Stomach (tissue), 9 donors: ENCODE measurements around the gene DUSP8. TPM values are rescaled to one million over a fixed set of nuclear protein-coding genes. Genes with fewer than 3 reads are reported as not detected.

Source experiments
- DNase-seq, 2 donors: peaks; one replicate each; pipeline versions ENCODE4 v3.0.0 to v3.0.0-alpha.2; 2013 to 2019
- H3K27ac ChIP-seq, 5 donors: fragments of 200-600 bp in 4 of 5; sonication (generic) in 4 of 5; one replicate each; pipeline ENCODE4 v1.5.1; 2013 to 2019; ENCODE audit warnings: mild to moderate bottlenecking in 1 of 5, moderate library complexity in 1 of 5
- H3K27me3 ChIP-seq, 3 donors: fragments of 200-600 bp; sonication (generic); one replicate each; pipeline ENCODE4 v1.5.1; 2017 to 2019; ENCODE audit warnings: mixed run types in 1 of 3
- H3K36me3 ChIP-seq, 4 donors: fragments of 200-600 bp; sonication (generic); 1 replicate in 3 of 4; 2 replicates in 1 of 4; pipeline ENCODE4 v1.5.1; 2016 to 2019
- H3K4me1 ChIP-seq, 4 donors: fragments of 200-600 bp; sonication (generic); one replicate each; pipeline ENCODE4 v1.5.1; 2016 to 2019
- H3K4me3 ChIP-seq, 4 donors: fragments of 200-600 bp; sonication (generic) in 3 of 4; one replicate each; pipeline ENCODE4 v1.5.1; 2016 to 2019; ENCODE audit warnings: mild to moderate bottlenecking in 1 of 4
- H3K9me3 ChIP-seq, 4 donors: fragments of 200-600 bp; sonication (generic); one replicate each; pipeline ENCODE4 v1.5.1; 2016 to 2019
- EP300 ChIP-seq: sonication (generic); formaldehyde crosslinking; IDR thresholded peaks from one replicate; pipeline ENCODE4 v1.6.1; 2017; ENCODE audit warnings: antibody characterized with exemption
- POLR2A ChIP-seq, 4 donors: fragments of 450-650 bp; IDR thresholded peaks; one replicate each; pipeline ENCODE4 v1.6.1; 2016; ENCODE audit warnings: antibody characterized with exemption in 4 of 4, control low read depth in 2 of 4, mild to moderate bottlenecking in 1 of 4, moderate library complexity in 1 of 4
- POLR2AphosphoS5 ChIP-seq, 3 donors: sonication (generic); formaldehyde crosslinking; IDR thresholded peaks; one replicate each; pipeline ENCODE4 v1.6.1; 2016; ENCODE audit warnings: antibody characterized with exemption in 3 of 3
- WGBS, 5 donors: extraction: QIAGEN DNeasy Blood & Tissue Kit in 3 of 5; methylation state at CpG; one replicate each; pipeline versions ENCODE4 v1.1.5 to v1.1.7; 2013 to 2018; 5-methylcytosine and 5-hydroxymethylcytosine counted together
- intact Hi-C: fragments of 100-400 bp; cut with DNase I; formaldehyde crosslinking; loops from one replicate; pipeline ENCODE4 v1.15.1; 2023; ENCODE audit warnings: low total_unique reads
- polyA plus RNA-seq, 3 donors: library from polyadenylated mRNA; stranded (reverse); fragments of 200-250 nt; gene quantifications; one replicate each; pipeline ENCODE4 v1.2.3, GENCODE V29; 2013
- total RNA-seq, 5 donors: library from RNA; depleted of rRNA; stranded (reverse); fragments of >200 nt; gene quantifications; one replicate each; pipeline versions ENCODE4 v1.1.0 to v1.2.3, GENCODE V29; 2014 to 2016
- TF ChIP-seq, protein P1 (sequence below), 7 experiments: fragments of 450-650 bp in 4 of 7; fragments of 200-600 bp in 3 of 7; sonication (generic) in 3 of 7; IDR thresholded peaks; one replicate each; pipeline ENCODE4 v1.5.1; 2016 to 2019; ENCODE audit warnings: antibody characterized with exemption in 7 of 7, control low read depth in 2 of 7, mild to moderate bottlenecking in 1 of 7
- donor health status: healthy with polysubstance abuse.
- donor health status: Bipolar disorder and iron deficiency.
- donor health status: healthy.

Gene DUSP8
- total and polyA plus RNA-seq, 8 donors = 0.58 to 31.6 (median 2.6) TPM

DNA sequence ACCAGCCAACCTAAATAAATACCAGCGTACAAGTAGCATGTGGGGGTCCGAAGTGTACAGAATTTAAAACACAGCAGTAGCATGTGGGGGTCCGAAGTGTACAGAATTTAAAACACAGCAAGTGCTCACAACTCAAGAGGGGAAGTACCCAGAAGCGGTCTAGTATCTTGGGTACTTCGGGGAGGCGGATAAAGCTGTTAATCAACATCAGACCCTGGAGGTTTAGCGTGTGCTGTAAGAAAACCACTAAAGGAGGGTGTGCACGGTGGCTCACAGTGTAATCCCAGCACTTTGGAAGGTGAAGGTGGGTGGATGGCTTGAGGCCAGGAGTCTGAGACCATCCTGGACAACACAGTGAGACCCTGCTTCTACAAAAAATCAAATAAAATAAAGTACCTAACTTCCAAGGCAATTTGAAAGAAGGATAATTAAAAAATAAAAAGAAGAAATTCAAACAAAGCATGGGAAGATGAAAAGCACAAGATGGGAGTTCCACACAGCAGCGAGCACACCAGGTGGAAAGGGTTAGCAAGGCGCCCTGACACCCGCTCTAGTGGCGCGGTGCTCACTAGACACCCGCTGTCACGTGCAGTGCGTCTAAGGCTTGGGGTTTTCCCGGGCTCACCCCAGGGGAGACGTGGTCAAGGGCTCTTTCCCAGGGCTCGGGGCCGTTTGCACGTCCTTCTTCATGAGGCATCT, 50.5 kb downstream of the DUSP8 start:
- Histone ChIP-seq H3K36me3 (no peaks in the 10 kb centered on the region), H3K4me1 (peaks cover 5 to 47% (median 21%) of the 10 kb centered on the region in 4 donors), H3K4me3 (no peak overlapping the region), H3K27ac (no peak overlapping the region), H3K9me3 (no peaks in the 10 kb centered on the region), H3K27me3 (no peaks in the 10 kb centered on the region)
- TF ChIP-seq POLR2A (IDR thresholded peaks at IDR 0.05) (no peak), EP300 (no peak), POLR2AphosphoS5 (IDR thresholded peaks at IDR 0.05) (no peak)
- DNase-seq = no peak
- 85 to 90% (median 89%) methylated on average over 21 of the region's 21 CpGs for WGBS, 5 donors
- intact Hi-C loops = no loop called here

DNA sequence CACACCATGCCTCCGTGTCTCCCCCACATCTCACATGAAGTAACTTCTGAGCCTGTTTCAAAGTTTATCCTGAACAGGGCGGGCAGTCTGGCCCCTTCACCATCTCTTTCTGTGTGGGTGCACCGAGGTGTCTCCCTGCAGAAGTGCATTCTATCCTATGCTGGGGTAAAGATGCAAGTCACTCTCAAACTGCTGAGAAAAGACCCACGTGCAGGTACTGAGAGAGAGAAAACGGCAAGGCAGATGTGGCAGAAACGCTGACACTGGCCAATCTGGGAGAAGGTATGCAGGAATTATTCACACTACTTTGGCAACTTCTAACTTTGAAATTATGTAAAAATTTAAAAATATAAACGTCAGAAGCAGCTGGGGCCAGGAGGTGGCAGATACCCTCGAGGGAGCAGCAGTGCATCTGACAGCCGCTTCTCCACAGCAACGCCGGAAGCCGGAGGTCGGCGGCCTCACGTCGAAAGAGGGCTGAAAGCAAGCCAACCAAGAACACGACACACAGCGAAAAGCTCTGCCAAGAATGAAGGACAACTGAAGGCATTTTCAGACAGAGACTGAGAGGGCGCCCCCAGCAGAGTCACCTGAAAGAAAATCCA, 51.3 kb downstream of the DUSP8 start:
- Histone ChIP-seq H3K4me1 (peaks cover 8 to 50% (median 28%) of the 10 kb centered on the region in 4 donors), H3K4me3 (no peak overlapping the region), H3K36me3 (no peaks in the 10 kb centered on the region), H3K9me3 (no peaks in the 10 kb centered on the region), H3K27me3 (no peaks in the 10 kb centered on the region), H3K27ac (no peak overlapping the region)
- WGBS, 5 donors = 59 to 72% (median 67%) methylated on average over 19 of the region's 19 CpGs
- TF ChIP-seq POLR2AphosphoS5 (IDR thresholded peaks at IDR 0.05) = no peak
- TF ChIP-seq POLR2A (IDR thresholded peaks at IDR 0.05) = no peak
- no peak for TF ChIP-seq EP300
- TF ChIP-seq, protein P1, sequence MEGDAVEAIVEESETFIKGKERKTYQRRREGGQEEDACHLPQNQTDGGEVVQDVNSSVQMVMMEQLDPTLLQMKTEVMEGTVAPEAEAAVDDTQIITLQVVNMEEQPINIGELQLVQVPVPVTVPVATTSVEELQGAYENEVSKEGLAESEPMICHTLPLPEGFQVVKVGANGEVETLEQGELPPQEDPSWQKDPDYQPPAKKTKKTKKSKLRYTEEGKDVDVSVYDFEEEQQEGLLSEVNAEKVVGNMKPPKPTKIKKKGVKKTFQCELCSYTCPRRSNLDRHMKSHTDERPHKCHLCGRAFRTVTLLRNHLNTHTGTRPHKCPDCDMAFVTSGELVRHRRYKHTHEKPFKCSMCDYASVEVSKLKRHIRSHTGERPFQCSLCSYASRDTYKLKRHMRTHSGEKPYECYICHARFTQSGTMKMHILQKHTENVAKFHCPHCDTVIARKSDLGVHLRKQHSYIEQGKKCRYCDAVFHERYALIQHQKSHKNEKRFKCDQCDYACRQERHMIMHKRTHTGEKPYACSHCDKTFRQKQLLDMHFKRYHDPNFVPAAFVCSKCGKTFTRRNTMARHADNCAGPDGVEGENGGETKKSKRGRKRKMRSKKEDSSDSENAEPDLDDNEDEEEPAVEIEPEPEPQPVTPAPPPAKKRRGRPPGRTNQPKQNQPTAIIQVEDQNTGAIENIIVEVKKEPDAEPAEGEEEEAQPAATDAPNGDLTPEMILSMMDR (IDR thresholded peaks at IDR 0.05) = no peak
- intact Hi-C loops = no loop called here
- no peak for DNase-seq

DNA sequence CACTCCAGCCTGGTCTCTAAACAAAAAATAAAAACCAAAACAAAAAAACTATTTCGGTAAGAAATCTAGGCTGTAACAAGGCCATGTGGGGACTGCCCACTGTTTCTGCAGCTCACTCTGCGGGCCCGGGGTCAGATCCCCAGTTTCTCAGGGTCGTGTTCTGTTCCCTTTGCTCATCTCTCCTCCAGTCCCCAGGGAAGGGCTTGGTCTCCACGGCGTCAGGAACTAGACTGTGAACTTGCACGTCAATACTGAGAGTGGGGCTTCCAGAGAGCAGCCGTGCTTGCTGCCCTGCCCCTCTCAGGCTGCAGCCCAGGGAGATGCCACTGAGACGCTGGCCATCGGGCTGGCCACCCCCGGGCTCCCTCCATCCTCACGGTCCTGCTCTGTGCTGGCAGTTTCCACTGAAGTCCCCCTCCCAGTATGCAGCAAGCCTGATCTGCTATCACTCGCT, 51.8 kb downstream of the DUSP8 start:
- 80 to 86% (median 84%) methylated on average over 13 of the region's 13 CpGs for WGBS, 5 donors
- no peaks in the 10 kb centered on the region for H3K9me3 ChIP-seq
- intact Hi-C loops = no loop called here
- no peak overlapping the region for H3K27ac ChIP-seq
- DNase-seq = no peak
- H3K36me3 ChIP-seq = no peaks in the 10 kb centered on the region
- H3K4me1 ChIP-seq = peaks cover 13 to 55% (median 34%) of the 10 kb centered on the region in 4 donors
- TF ChIP-seq POLR2AphosphoS5 (IDR thresholded peaks at IDR 0.05) = no peak
- TF ChIP-seq, protein P1 (IDR thresholded peaks at IDR 0.05) = no peak
- TF ChIP-seq EP300 = no peak
- TF ChIP-seq POLR2A (IDR thresholded peaks at IDR 0.05) = no peak
- H3K4me3 ChIP-seq = no peak overlapping the region
- no peaks in the 10 kb centered on the region for H3K27me3 ChIP-seq

DNA sequence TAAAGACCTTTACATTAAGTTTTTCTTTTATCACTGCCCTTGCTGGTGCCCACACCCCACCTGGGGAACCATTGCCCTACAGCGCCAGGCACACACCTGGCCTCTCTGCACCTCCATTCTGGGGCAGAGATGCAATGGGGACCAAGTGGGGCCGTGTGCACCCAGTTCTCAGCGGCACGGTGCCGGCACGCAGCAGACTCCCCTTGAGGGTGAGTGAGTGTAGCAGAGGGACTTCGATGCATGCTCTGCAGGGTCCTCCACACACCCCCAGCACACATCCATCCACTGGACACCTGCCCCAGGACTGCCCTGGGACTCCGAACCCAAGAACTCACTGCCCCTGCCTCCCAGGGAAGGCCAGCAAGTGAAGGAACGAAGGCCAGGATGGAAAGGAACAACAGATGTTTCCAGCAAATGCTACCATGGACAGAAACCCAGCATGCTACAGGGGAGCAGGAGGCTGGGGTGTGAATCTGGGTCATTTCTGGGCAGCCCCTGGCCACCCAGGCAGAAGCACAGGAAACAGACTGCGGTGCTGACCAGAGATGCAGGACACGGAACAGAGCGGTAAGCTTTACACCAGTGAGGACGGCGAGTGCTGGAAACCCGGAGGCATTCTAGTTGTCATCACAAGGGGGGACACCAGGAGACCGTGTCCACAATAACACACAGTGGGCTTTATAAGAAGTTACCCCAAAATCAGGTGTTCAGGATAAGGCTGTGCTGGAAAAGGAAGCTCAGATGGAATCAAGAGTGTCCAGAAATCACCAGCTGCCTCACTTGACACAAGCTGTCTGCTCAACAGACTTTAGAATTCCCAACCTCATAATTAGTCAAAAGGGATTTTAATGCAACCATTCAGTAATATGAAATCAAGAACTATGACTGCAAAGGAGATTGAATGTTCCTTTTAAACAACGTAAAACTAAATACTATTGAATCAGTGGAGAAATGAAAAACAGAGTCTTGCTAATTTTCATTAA, 52.8 kb downstream of the DUSP8 start:
- 91 to 96% (median 95%) methylated on average over 16 to 17 of the region's 17 CpGs for WGBS, 5 donors
- Histone ChIP-seq H3K4me3 (no peak overlapping the region), H3K27me3 (no peaks in the 10 kb centered on the region), H3K4me1 (peaks cover 22 to 63% (median 43%) of the 10 kb centered on the region in 4 donors), H3K36me3 (no peaks in the 10 kb centered on the region), H3K27ac (no peak overlapping the region), H3K9me3 (no peaks in the 10 kb centered on the region)
- intact Hi-C loops = loop anchor here (10.0 kb wide), 1 partner anchor 225 kb away; no protein-coding TSS in a partner anchor
- no peak for DNase-seq
- TF ChIP-seq EP300 = no peak
- TF ChIP-seq, protein P1 (IDR thresholded peaks at IDR 0.05) = no peak
- no peak for TF ChIP-seq POLR2A (IDR thresholded peaks at IDR 0.05)
- TF ChIP-seq POLR2AphosphoS5 (IDR thresholded peaks at IDR 0.05) = no peak
